Measurements from ENCODE around the gene ZNF223.

Gene ZNF223

GRCh38 chr19:44092108-44092507 lies 40.3 kb downstream of the ZNF223 start:
- Histone ChIP-seq H3K4me3 (no peak overlapping the region), H4K20me1 (peaks cover 0 to 13% (median 0%) of the 10 kb centered on the region in 11 experiments; a peak in 8 of 22 replicates), H3K4me2 (no peak overlapping the region), H3K27me3 (no peaks in the 10 kb centered on the region), H3K4me1 (peaks cover 4 to 24% (median 9%) of the 10 kb centered on the region in 10 experiments), H3K36me3 (peaks cover 14 to 32% (median 21%) of the 10 kb centered on the region in 11 experiments), H3K27ac (no peak overlapping the region), H3K9me3 (replicated peaks in 1 of 11) (peaks cover 0 to 3% (median 0%) of the 10 kb centered on the region in 11 experiments; a peak in 1 of 22 replicates), H3K9ac (no peak overlapping the region)
- TF ChIP-seq Cebpa-rat (IDR thresholded peaks at IDR 0.05) = no peak

GRCh38 chr19:44093931-44094765 lies 42.3 kb downstream of the ZNF223 start, which contains the start of gene ZNF224:
Gene ZNF224, plus strand, starts transcription at chr19:44094361. Its CDS starts 3,513 bp downstream, at chr19:44097874.
- peaks cover 4 to 24% (median 9%) of the 10 kb centered on the region in 10 experiments for H3K4me1 ChIP-seq
- peak within 1 kb of the TSS; percentile 69 to 90 (median 83) for H3K4me2 ChIP-seq
- peaks cover 26 to 32% (median 31%) of the 10 kb centered on the region in 11 experiments for H3K36me3 ChIP-seq
- peaks cover 0 to 20% (median 0%) of the 10 kb centered on the region in 11 experiments; a peak in 8 of 22 replicates for H4K20me1 ChIP-seq
- no peak for TF ChIP-seq Cebpa-rat (IDR thresholded peaks at IDR 0.05)
- H3K27me3 ChIP-seq = no peaks in the 10 kb centered on the region
- peak within 1 kb of the TSS; percentile 83 to 93 (median 88) for H3K9ac ChIP-seq
- peak within 1 kb of the TSS; percentile 81 to 100 (median 94) for H3K4me3 ChIP-seq
- H3K9me3 ChIP-seq (replicated peaks in 1 of 11) = peaks cover 0 to 3% (median 0%) of the 10 kb centered on the region in 11 experiments; a peak in 1 of 22 replicates
- H3K27ac ChIP-seq = peak within 1 kb of the TSS; percentile 73 to 86 (median 77)

- peaks cover 0 to 5% (median 0%) of the 10 kb centered on the region in 11 experiments; a peak in 1 of 22 replicates for H3K27me3 ChIP-seq
- H3K36me3 ChIP-seq = peaks cover 57 to 81% (median 75%) of the 10 kb centered on the region in 11 experiments
- peaks cover 4 to 12% (median 10%) of the 10 kb centered on the region in 10 experiments; a peak in 17 of 20 replicates for H3K4me1 ChIP-seq
- no peak overlapping the region for H3K4me2 ChIP-seq
- peak overlapping the region in 4 of 10 experiments; percentile 15 to 34 (median 23); a peak in 4 of 20 replicates for H3K4me3 ChIP-seq
- H3K27ac ChIP-seq = no peak overlapping the region
- H3K9me3 ChIP-seq (replicated peaks in 1 of 11) = peaks cover 68 to 91% (median 80%) of the 10 kb centered on the region in 11 experiments
- no peak overlapping the region for H3K9ac ChIP-seq
- no peak for TF ChIP-seq Cebpa-rat (IDR thresholded peaks at IDR 0.05)
- H4K20me1 ChIP-seq = no peaks in the 10 kb centered on the region
These were observed 55.9 kb downstream of the ZNF223 start for GRCh38 chr19:44107751-44108150.

GRCh38 chr19:44109458-44109857 lies 57.6 kb downstream of the ZNF223 start:
- Histone ChIP-seq H3K4me2 (no peak overlapping the region), H3K4me3 (no peak overlapping the region)
- TF ChIP-seq Cebpa-rat (IDR thresholded peaks at IDR 0.05) = no peak

DNA sequence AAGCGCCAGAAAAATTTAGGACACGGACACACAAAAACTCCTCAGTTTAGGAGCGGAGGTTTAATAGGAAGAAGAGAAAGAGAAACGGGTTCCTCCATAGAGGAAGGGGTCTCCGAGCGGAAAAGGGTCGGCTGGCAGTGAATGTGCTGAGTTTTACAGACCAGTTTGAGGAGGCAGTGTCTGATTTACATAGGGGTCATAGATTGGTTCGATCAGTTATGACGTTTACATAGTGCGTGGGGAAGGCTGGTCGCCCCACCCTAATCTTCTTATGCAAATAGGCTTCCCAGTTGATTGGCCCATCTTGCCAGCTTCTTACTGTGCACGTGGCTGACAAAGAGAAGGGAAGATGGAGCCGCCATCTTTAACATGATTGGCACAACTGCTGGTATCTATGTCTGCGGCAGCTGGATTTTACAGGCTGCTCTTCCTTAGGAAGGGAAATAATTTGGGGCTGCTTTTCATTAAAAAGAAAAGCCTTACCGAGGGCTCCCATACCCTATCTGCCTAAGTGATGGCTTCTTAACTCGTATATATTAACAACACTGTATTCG lies 60.2 kb downstream of the ZNF223 start:
- H3K27ac ChIP-seq = no peak overlapping the region
- peak overlapping the region; percentile 77 to 94 (median 85) for H3K4me2 ChIP-seq
- H3K36me3 ChIP-seq = peaks cover 26 to 54% (median 46%) of the 10 kb centered on the region in 11 experiments
- H4K20me1 ChIP-seq = no peaks in the 10 kb centered on the region
- no peak for TF ChIP-seq Cebpa-rat (IDR thresholded peaks at IDR 0.05)
- H3K4me3 ChIP-seq = peak overlapping the region; percentile 76 to 91 (median 84); a peak in 15 of 20 replicates
- peaks cover 25 to 49% (median 40%) of the 10 kb centered on the region in 11 experiments for H3K9me3 ChIP-seq (replicated peaks in 1 of 11)
- no peaks in the 10 kb centered on the region for H3K27me3 ChIP-seq
- peaks cover 15 to 25% (median 21%) of the 10 kb centered on the region in 10 experiments for H3K4me1 ChIP-seq
- no peak overlapping the region for H3K9ac ChIP-seq

More at GRCh38 chr19:44109458-44109857, 57.6 kb downstream of the ZNF223 start:
- peaks cover 39 to 64% (median 58%) of the 10 kb centered on the region in 11 experiments for H3K36me3 ChIP-seq
- peaks cover 10 to 19% (median 17%) of the 10 kb centered on the region in 10 experiments for H3K4me1 ChIP-seq
- no peaks in the 10 kb centered on the region for H4K20me1 ChIP-seq
- H3K27ac ChIP-seq = no peak overlapping the region
- H3K9me3 ChIP-seq (replicated peaks in 1 of 11) = peaks cover 51 to 74% (median 65%) of the 10 kb centered on the region in 11 experiments
- peaks cover 0 to 5% (median 0%) of the 10 kb centered on the region in 11 experiments; a peak in 1 of 22 replicates for H3K27me3 ChIP-seq
- no peak overlapping the region for H3K9ac ChIP-seq

- Histone ChIP-seq H3K9me3 (replicated peaks in 1 of 11) (peaks cover 18 to 41% (median 32%) of the 10 kb centered on the region in 11 experiments), H3K27ac (peak overlapping the region in 5 of 11 experiments; percentile 2 to 43 (median 31); a peak in 7 of 22 replicates), H3K36me3 (peaks cover 25 to 54% (median 46%) of the 10 kb centered on the region in 11 experiments), H3K27me3 (no peaks in the 10 kb centered on the region), H3K4me1 (peaks cover 15 to 25% (median 21%) of the 10 kb centered on the region in 10 experiments), H3K4me3 (peak overlapping the region; percentile 76 to 91 (median 84)), H3K4me2 (peak overlapping the region; percentile 77 to 94 (median 85)), H3K9ac (peak overlapping the region; percentile 75 to 89 (median 87)), H4K20me1 (no peaks in the 10 kb centered on the region)
- no peak for TF ChIP-seq Cebpa-rat (IDR thresholded peaks at IDR 0.05)
These were observed 60.9 kb downstream of the ZNF223 start for GRCh38 chr19:44112802-44113137.

- H3K9me3 ChIP-seq (replicated peaks in 1 of 11) = peaks cover 13 to 36% (median 27%) of the 10 kb centered on the region in 11 experiments
- H3K27me3 ChIP-seq = no peaks in the 10 kb centered on the region
- TF ChIP-seq Cebpa-rat (IDR thresholded peaks at IDR 0.05) = no peak
- H3K27ac ChIP-seq = peak within 1 kb of the TSS; percentile 73 to 89 (median 77)
- H3K9ac ChIP-seq = peak within 1 kb of the TSS; percentile 75 to 89 (median 87)
- peak within 1 kb of the TSS; percentile 76 to 91 (median 84) for H3K4me3 ChIP-seq
- H3K4me2 ChIP-seq = peak within 1 kb of the TSS; percentile 81 to 94 (median 89)
- H3K4me1 ChIP-seq = peaks cover 15 to 25% (median 21%) of the 10 kb centered on the region in 10 experiments
- H3K36me3 ChIP-seq = peaks cover 26 to 54% (median 46%) of the 10 kb centered on the region in 11 experiments
- H4K20me1 ChIP-seq = no peaks in the 10 kb centered on the region
These were observed 61.4 kb downstream of the ZNF223 start, which contains the start of gene ZNF225 for GRCh38 chr19:44113138-44113783. Gene ZNF225, plus strand, starts transcription at chr19:44113399. Its CDS starts 2,429 bp downstream, at chr19:44115828.

DNA sequence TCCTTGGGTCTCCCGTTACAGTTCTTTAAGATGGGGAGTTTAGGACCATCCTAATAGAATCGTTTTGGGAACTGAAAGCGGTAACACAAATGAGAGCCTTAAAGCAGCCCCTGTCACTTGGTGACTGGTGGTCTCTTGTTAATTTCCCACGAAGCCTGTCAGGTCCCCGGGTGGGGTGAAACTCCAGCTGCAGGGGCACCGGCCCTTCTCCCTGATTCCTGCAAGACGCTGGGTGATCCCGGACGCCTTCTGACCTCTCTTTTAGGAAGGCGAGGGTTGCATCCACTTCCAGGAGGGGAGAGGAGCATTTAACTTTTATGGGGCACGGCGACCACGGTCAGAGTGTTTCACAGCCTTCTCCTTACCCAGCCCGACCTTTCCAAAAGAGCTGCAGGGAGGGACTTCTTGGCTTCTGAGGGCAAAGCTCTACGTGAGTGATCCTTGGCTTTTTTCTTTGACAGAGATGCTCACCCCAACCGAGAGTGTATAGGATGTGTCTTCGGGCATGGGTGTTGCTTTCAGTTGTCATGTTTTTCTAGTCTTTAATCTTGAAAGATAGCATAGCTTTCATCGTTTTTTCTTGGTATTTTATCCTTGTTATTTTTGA lies 62.1 kb downstream of the ZNF223 start:
- peaks cover 6 to 30% (median 21%) of the 10 kb centered on the region in 11 experiments; a peak in 19 of 22 replicates for H3K9me3 ChIP-seq (replicated peaks in 1 of 11)
- peak overlapping the region; percentile 75 to 89 (median 87) for H3K9ac ChIP-seq
- H4K20me1 ChIP-seq = no peaks in the 10 kb centered on the region
- peaks cover 29 to 54% (median 46%) of the 10 kb centered on the region in 11 experiments for H3K36me3 ChIP-seq
- H3K4me3 ChIP-seq = peak overlapping the region; percentile 76 to 91 (median 84)
- H3K4me2 ChIP-seq = peak overlapping the region; percentile 79 to 92 (median 86)
- no peaks in the 10 kb centered on the region for H3K27me3 ChIP-seq
- H3K27ac ChIP-seq = peak overlapping the region; percentile 73 to 89 (median 77)
- no peak for TF ChIP-seq Cebpa-rat (IDR thresholded peaks at IDR 0.05)
- peaks cover 15 to 25% (median 21%) of the 10 kb centered on the region in 10 experiments for H3K4me1 ChIP-seq

Data from BLaER1 treated with 17β-estradiol and CSF1 and Interleukin-3, amounts not matched to agents 10 nM and 100 nM (cell line).